OCI-LY1 (cell line): ENCODE data around the gene PATL1.
"Not testable (repeated sequence)": the region's sequence is repeated elsewhere in the genome, so short reads cannot be mapped to it uniquely, and the experiment has no call there.

Experiments
- H2AFZ ChIP-seq: fragments of 200-600 bp; sonication (generic), shearing (Covaris generic); 2 replicates; pipeline ENCODE4 v1.6.0; 2014; ENCODE audit warnings: antibody characterized with exemption, mild to moderate bottlenecking, low read length
- H3F3A ChIP-seq: fragments of 200-600 bp; sonication (generic), shearing (Covaris generic); 2 replicates; pipeline ENCODE4 v1.6.0; 2014; ENCODE audit warnings: mild to moderate bottlenecking, antibody characterized with exemption, low read length, moderate library complexity; ENCODE audit not compliant: insufficient read depth
- H3K27ac ChIP-seq: fragments of 200-600 bp; sonication (generic); 2 replicates; pipeline ENCODE4 v1.5.1; 2014; ENCODE audit warnings: low read length, mixed run types, mild to moderate bottlenecking, low read depth; ENCODE audit not compliant: poor library complexity, severe bottlenecking
- H3K27me3 ChIP-seq: fragments of 200-600 bp; sonication (generic); 2 replicates; pipeline ENCODE4 v1.6.0; 2014; ENCODE audit warnings: antibody characterized with exemption, mild to moderate bottlenecking, low read length, moderate library complexity; ENCODE audit not compliant: insufficient read depth
- H3K36me3 ChIP-seq: fragments of 200-600 bp; sonication (generic); 2 replicates; pipeline ENCODE4 v1.6.1; 2014; ENCODE audit warnings: mild to moderate bottlenecking, antibody characterized with exemption, low read length, moderate library complexity, mixed read lengths; ENCODE audit not compliant: insufficient read depth
- H3K4me1 ChIP-seq: fragments of 200-600 bp; sonication (generic); 2 replicates; pipeline ENCODE4 v1.5.1; 2014; ENCODE audit warnings: mild to moderate bottlenecking, low read length, moderate library complexity; ENCODE audit not compliant: insufficient read depth, severe bottlenecking
- H3K4me2 ChIP-seq: fragments of 200-600 bp; sonication (generic), shearing (Covaris generic); 2 replicates; pipeline ENCODE4 v1.6.1; 2014; ENCODE audit warnings: low read length
- H3K4me3 ChIP-seq: fragments of 200-600 bp; sonication (generic); 2 replicates; pipeline ENCODE4 v1.5.1; 2014; ENCODE audit warnings: low read length, low read depth, mild to moderate bottlenecking, mixed read lengths; ENCODE audit not compliant: poor library complexity, severe bottlenecking
- H3K79me2 ChIP-seq: fragments of 200-600 bp; shearing (Covaris generic); 2 replicates; pipeline ENCODE4 v1.6.1; 2016; ENCODE audit warnings: mixed run types, low read length, mixed read lengths; ENCODE audit not compliant: insufficient read depth
- H3K9ac ChIP-seq: fragments of 200-600 bp; sonication (generic), shearing (Covaris generic); 2 replicates; pipeline ENCODE4 v1.6.1; 2014; ENCODE audit warnings: mild to moderate bottlenecking, low read length, mixed read lengths
- H3K9me2 ChIP-seq: fragments of 200-600 bp; sonication (generic), shearing (Covaris generic); 2 replicates; pipeline ENCODE4 v1.6.1; 2014; ENCODE audit warnings: low read depth, mild to moderate bottlenecking, low read length, mixed read lengths
- H3K9me3 ChIP-seq: fragments of 200-600 bp; shearing (Covaris generic); 2 replicates; pipeline ENCODE4 v1.6.1; 2014; ENCODE audit warnings: low read length, mixed read lengths
- H4K20me1 ChIP-seq: fragments of 200-600 bp; sonication (generic), shearing (Covaris generic); 2 replicates; pipeline ENCODE4 v1.6.0; 2016; ENCODE audit warnings: mild to moderate bottlenecking, low read length; ENCODE audit not compliant: insufficient read depth
- EZH2 ChIP-seq: fragments of 200-600 bp; sonication (generic), shearing (Covaris generic); IDR thresholded peaks from 2 replicates; pipeline ENCODE4 v1.8.0; 2017; ENCODE audit warnings: borderline replicate concordance, mixed run types, mild to moderate bottlenecking, antibody characterized with exemption, low read length, moderate library complexity, mixed read lengths
- TF ChIP-seq, protein P1 (sequence below): fragments of 200-600 bp; sonication (generic), shearing (Covaris generic); IDR thresholded peaks from 2 replicates; pipeline ENCODE4 v1.5.1; 2017; ENCODE audit warnings: mild to moderate bottlenecking, antibody characterized with exemption, low read length, moderate library complexity, mixed read lengths

PATL1 gene

DNA sequence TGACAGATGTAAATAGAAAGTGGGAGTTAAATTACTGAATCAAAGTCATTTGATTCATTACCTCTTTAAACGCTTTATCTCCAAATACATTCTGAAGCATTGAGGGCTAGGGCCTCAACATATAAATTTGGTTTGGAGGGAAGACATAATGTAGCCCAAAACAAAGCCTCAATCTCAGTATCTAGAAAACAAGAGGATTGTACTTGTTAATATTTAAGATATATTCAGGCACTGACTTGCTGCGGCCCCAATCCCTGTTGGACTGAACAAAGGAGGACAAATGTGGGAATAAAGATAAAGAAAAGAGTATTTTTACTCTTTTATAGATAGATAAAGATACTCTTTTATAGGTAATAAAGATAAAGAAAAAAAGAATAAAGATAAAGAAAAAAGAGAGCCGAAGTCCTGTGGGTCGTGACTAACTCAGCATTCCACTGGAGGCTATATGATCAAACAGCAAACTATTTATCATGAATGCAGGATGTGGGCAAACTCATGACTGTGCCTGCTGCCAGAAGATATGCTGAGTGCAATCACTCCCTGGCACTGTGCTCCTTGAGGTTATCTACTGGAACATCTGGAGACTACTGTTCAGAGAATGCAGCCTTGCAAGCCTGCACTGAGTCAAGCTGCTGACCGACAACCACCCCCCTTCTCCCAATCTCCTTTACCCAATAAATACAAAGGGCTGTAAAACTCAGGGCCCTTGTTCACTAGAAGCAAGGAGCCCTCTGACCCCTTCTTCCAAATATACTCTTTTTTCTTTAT is 37.9 kb upstream of the PATL1 start:
- H3K36me3 ChIP-seq: no peaks in the 10 kb centered on the region
- H3K9me3 ChIP-seq: no peaks in the 10 kb centered on the region
- H3K27ac ChIP-seq: no peak overlapping the region
- H3K9ac ChIP-seq: no peak overlapping the region
- TF ChIP-seq, protein P1, sequence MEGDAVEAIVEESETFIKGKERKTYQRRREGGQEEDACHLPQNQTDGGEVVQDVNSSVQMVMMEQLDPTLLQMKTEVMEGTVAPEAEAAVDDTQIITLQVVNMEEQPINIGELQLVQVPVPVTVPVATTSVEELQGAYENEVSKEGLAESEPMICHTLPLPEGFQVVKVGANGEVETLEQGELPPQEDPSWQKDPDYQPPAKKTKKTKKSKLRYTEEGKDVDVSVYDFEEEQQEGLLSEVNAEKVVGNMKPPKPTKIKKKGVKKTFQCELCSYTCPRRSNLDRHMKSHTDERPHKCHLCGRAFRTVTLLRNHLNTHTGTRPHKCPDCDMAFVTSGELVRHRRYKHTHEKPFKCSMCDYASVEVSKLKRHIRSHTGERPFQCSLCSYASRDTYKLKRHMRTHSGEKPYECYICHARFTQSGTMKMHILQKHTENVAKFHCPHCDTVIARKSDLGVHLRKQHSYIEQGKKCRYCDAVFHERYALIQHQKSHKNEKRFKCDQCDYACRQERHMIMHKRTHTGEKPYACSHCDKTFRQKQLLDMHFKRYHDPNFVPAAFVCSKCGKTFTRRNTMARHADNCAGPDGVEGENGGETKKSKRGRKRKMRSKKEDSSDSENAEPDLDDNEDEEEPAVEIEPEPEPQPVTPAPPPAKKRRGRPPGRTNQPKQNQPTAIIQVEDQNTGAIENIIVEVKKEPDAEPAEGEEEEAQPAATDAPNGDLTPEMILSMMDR: no peak
- no peak for TF ChIP-seq EZH2
- no peaks in the 10 kb centered on the region for H4K20me1 ChIP-seq
- H3K79me2 ChIP-seq: no peaks in the 10 kb centered on the region
- no peak overlapping the region for H3K4me3 ChIP-seq
- H3F3A ChIP-seq: no peaks in the 10 kb centered on the region
- H2AFZ ChIP-seq: no peak overlapping the region
- H3K27me3 ChIP-seq: no peaks in the 10 kb centered on the region
- no peaks in the 10 kb centered on the region for H3K9me2 ChIP-seq
- no peaks in the 10 kb centered on the region for H3K4me1 ChIP-seq
- H3K4me2 ChIP-seq: no peak overlapping the region

DNA sequence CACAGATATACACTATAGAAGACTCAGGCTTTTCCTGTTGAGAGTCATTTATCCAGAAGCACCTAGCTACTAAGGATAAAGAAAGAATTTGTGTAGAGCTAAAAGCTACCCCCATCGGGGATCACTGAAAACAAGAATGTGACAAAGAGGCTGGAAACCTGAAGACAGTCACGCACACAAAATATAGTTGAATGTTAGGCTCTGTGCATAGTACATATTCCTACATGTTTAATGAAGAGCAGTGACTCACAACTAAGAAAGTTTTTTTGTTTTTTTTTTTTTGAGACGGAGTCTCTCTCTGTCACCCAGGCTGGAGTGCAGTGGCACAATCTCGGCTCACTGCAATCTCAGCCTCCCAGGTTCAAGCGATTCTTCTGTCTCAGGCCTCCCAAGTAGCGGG is 36.5 kb upstream of the PATL1 start:
- Histone ChIP-seq H3K9ac (no peak overlapping the region), H3K36me3 (no peaks in the 10 kb centered on the region), H3K4me2 (no peak overlapping the region), H3K9me2 (no peaks in the 10 kb centered on the region), H3K27me3 (no peaks in the 10 kb centered on the region), H3K4me3 (no peak overlapping the region), H3K79me2 (no peaks in the 10 kb centered on the region), H3K9me3 (no peaks in the 10 kb centered on the region), H4K20me1 (no peaks in the 10 kb centered on the region), H2AFZ (no peak overlapping the region), H3F3A (no peaks in the 10 kb centered on the region), H3K4me1 (no peaks in the 10 kb centered on the region), H3K27ac (no peak overlapping the region)
- TF ChIP-seq EZH2: no peak

DNA sequence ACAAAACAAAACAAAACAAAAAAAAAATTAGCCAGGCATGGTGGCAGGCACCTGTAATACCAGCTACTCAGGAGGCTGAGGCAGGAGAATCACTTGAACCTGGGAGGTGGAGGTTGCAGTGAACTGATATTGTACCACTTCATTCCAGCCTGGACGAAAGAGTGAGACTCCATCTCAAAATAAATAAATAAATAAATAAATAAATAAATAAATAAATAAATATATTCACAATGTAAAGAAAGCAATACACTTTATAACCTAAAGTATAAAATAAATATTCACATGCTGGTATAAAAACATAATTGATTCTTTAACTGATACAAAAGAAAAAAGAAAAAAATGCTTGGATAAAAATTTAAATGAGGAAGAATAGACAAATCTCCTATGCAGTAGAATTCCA is 34.7 kb upstream of the PATL1 start:
- H2AFZ ChIP-seq, H4K20me1 ChIP-seq, H3K27me3 ChIP-seq, H3K4me1 ChIP-seq, H3K79me2 ChIP-seq, H3K9ac ChIP-seq, H3K27ac ChIP-seq, H3F3A ChIP-seq, H3K9me3 ChIP-seq, H3K36me3 ChIP-seq, H3K9me2 ChIP-seq, H3K4me2 ChIP-seq, H3K4me3 ChIP-seq: not testable (repeated sequence)

DNA sequence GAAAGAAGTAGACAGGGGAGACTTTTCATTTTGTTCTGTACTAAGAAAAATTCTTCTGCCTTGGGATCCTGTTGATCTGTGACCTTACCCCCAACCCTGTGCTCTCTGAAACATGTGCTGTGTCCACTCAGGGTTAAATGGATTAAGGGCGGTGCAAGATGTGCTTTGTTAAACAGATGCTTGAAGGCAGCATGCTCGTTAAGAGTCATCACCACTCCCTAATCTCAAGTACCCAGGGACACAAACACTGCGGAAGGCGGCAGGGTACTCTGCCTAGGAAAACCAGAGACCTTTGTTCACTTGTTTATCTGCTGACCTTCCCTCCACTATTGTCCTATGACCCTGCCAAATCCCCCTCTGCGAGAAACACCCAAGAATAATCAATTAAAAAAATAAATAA is 31.3 kb upstream of the PATL1 start:
- H2AFZ ChIP-seq, H3K4me1 ChIP-seq, H3K4me3 ChIP-seq, H3K4me2 ChIP-seq, H3K79me2 ChIP-seq, H3K36me3 ChIP-seq, H3K27me3 ChIP-seq, H3K9me3 ChIP-seq, H3K27ac ChIP-seq, H4K20me1 ChIP-seq, H3K9me2 ChIP-seq, H3K9ac ChIP-seq, H3F3A ChIP-seq: not testable (repeated sequence)
